WTC11 (cell line): ENCODE data around the gene NAA40. TPM values are rescaled to one million over a fixed set of nuclear protein-coding genes. Genes with fewer than 3 reads are reported as not detected.

Experiments used
- AFF4 ChIP-seq: sonication (generic); formaldehyde crosslinking; IDR thresholded peaks from 2 replicates; pipeline ENCODE4 v1.8.1; 2023; ENCODE audit warnings: mild to moderate bottlenecking, missing genetic modification reagents, borderline replicate concordance
- AR ChIP-seq: fragments of 250-450 bp; sonication (Bioruptor Pico); IDR thresholded peaks from 2 replicates; pipeline ENCODE4 v1.9.0; 2021; ENCODE audit warnings: mild to moderate bottlenecking
- ARID4B ChIP-seq: sonication (generic); formaldehyde crosslinking; IDR thresholded peaks from 2 replicates; pipeline ENCODE4 v1.8.0; 2023; ENCODE audit warnings: missing genetic modification reagents, mild to moderate bottlenecking, borderline replicate concordance
- E2F4 ChIP-seq: sonication (generic); formaldehyde crosslinking; IDR thresholded peaks from 2 replicates; pipeline ENCODE4 v1.8.1; 2022; ENCODE audit warnings: low read depth, mild to moderate bottlenecking, moderate library complexity, missing genetic modification reagents, borderline replicate concordance
- ETV6 ChIP-seq: sonication (generic); formaldehyde crosslinking; IDR thresholded peaks from 2 replicates; pipeline ENCODE4 v1.8.1; 2022; ENCODE audit warnings: mild to moderate bottlenecking, missing genetic modification reagents
- HMGA2 ChIP-seq: fragments of 250-450 bp; sonication (Bioruptor Pico); IDR thresholded peaks from 2 replicates; pipeline ENCODE4 v1.4.0; 2021; ENCODE audit warnings: mild to moderate bottlenecking, moderate library complexity
- MXD4 ChIP-seq: fragments of 250-450 bp; sonication (Bioruptor Pico); IDR thresholded peaks from 2 replicates; pipeline ENCODE4 v1.8.0; 2021; ENCODE audit warnings: mild to moderate bottlenecking, moderate library complexity, borderline replicate concordance
- OVOL2 ChIP-seq: fragments of 250-450 bp; sonication (Bioruptor Pico); IDR thresholded peaks from 2 replicates; pipeline ENCODE4 v1.9.0; 2021; ENCODE audit warnings: mild to moderate bottlenecking, borderline replicate concordance
- USF1 ChIP-seq: sonication (generic); formaldehyde crosslinking; IDR thresholded peaks from 2 replicates; pipeline ENCODE4 v1.8.0; 2022; ENCODE audit warnings: mild to moderate bottlenecking, missing genetic modification reagents
- ZNF232 ChIP-seq: sonication (generic); formaldehyde crosslinking; IDR thresholded peaks from 2 replicates; pipeline ENCODE4 v1.8.0; 2022; ENCODE audit warnings: mild to moderate bottlenecking, missing genetic modification reagents
- ZNF396 ChIP-seq: fragments of 250-450 bp; sonication (Bioruptor Pico); IDR thresholded peaks from 2 replicates; pipeline ENCODE4 v1.8.0; 2021; ENCODE audit warnings: mild to moderate bottlenecking, moderate library complexity, borderline replicate concordance
- ZNF532 ChIP-seq: fragments of 250-450 bp; sonication (Bioruptor Pico); IDR thresholded peaks from 2 replicates; pipeline ENCODE4 v1.9.0; 2021; ENCODE audit warnings: mild to moderate bottlenecking, borderline replicate concordance
- ZNF671 ChIP-seq: fragments of 250-450 bp; sonication (Bioruptor Pico); IDR thresholded peaks from 2 replicates; pipeline ENCODE4 v1.8.0; 2021; ENCODE audit warnings: mild to moderate bottlenecking
- total RNA-seq: library from RNA; stranded (reverse); gene quantifications from 3 replicates; pipeline ENCODE4 v1.2.3, GENCODE V29; 2021

Gene NAA40
- total RNA-seq, 1 experiment from 2014 or later: 31.8 TPM

GRCh38 chr11:63986156-63986931 lies 47.5 kb downstream of the NAA40 start, which contains the start of gene OTUB1 (continued):
- TF ChIP-seq ZNF532 (CRISPR knock-in tag) (no peak), USF1 (CRISPR knock-in tag) (no peak), ARID4B (CRISPR knock-in tag) (peak; percentile 64; the same call in 1 of the 2 replicates), AFF4 (0 out of 2 replicates have a peak, but pooled peaks have one; percentile 30), ZNF232 (CRISPR knock-in tag) (no peak; the same call in 1 of the 2 replicates), E2F4 (CRISPR knock-in tag) (no peak), ETV6 (CRISPR knock-in tag) (no peak; the same call in 1 of the 2 replicates), ZNF671 (CRISPR knock-in tag) (no peak), MXD4 (CRISPR knock-in tag) (no peak), ZNF396 (CRISPR knock-in tag) (no peak), AR (CRISPR knock-in tag) (no peak), HMGA2 (CRISPR knock-in tag) (no peak), OVOL2 (CRISPR knock-in tag) (no peak)
- TF ChIP-seq, all 79 proteins: peak for 27
